GM19395 (cell line): ENCODE results near the gene CPM.
"Not testable (repeated sequence)": the region's sequence is repeated elsewhere in the genome, so short reads cannot be mapped to it uniquely, and the experiment has no call there.

Experiments used
- ATAC-seq: cut with Tn5 transposase; IDR thresholded peaks from one replicate; pipeline ENCODE4 v1.9.1; 2021; ENCODE audit warnings: mild to moderate bottlenecking, moderate library complexity; ENCODE audit not compliant: unreplicated experiment

CPM gene

GRCh38 chr12:68833508-68833907, 99.5 kb downstream of the CPM start:
- no peak for ATAC-seq

GRCh38 chr12:68832504-68832867, 100.5 kb downstream of the CPM start:
- ATAC-seq, result no peak

- no peak for ATAC-seq
These were observed 101.0 kb downstream of the CPM start for GRCh38 chr12:68831751-68832503.

GRCh38 chr12:68831272-68831671, 101.7 kb downstream of the CPM start:
- ATAC-seq, result no peak

GRCh38 chr12:68828672-68829068, 104.3 kb downstream of the CPM start:
- ATAC-seq, result no peak

- no peak for ATAC-seq
These were observed 104.9 kb downstream of the CPM start for GRCh38 chr12:68827895-68828671.

GRCh38 chr12:68825569-68826217, 107.3 kb downstream of the CPM start:
- no peak for ATAC-seq

GRCh38 chr12:68824597-68825250, 108.2 kb downstream of the CPM start:
- ATAC-seq, result no peak

- no peak for ATAC-seq
These were observed 108.8 kb downstream of the CPM start for GRCh38 chr12:68824131-68824530.

GRCh38 chr12:68823696-68824095, 109.3 kb downstream of the CPM start:
- ATAC-seq, result no peak

GRCh38 chr12:68821357-68822188, 111.4 kb downstream of the CPM start:
- no peak for ATAC-seq

- ATAC-seq, result not testable (repeated sequence)
These were observed 113.5 kb downstream of the CPM start for GRCh38 chr12:68819481-68819880.

GRCh38 chr12:68815928-68816800, 116.8 kb downstream of the CPM start:
- no peak for ATAC-seq

GRCh38 chr12:68815232-68815927, 117.6 kb downstream of the CPM start:
- ATAC-seq, result no peak

GRCh38 chr12:68814490-68815231, 118.3 kb downstream of the CPM start:
- ATAC-seq, result no peak

- ATAC-seq, result no peak
These were observed 119.8 kb downstream of the CPM start for GRCh38 chr12:68813242-68813593.

- no peak for ATAC-seq
These were observed 120.3 kb downstream of the CPM start for GRCh38 chr12:68812553-68813241.

GRCh38 chr12:68811573-68811972, 121.4 kb downstream of the CPM start:
- ATAC-seq, result not testable (repeated sequence)
